Ishikawa (cell line): ENCODE measurements around the gene KLHL25.

Source experiments
- CEBPB ChIP-seq: IDR thresholded peaks from 2 replicates; pipeline ENCODE4 v1.6.1; 2012
- CREB1 ChIP-seq: IDR thresholded peaks from 2 replicates; pipeline ENCODE4 v1.6.1; 2012; ENCODE audit warnings: low read depth
- EGR1 ChIP-seq: IDR thresholded peaks from 2 replicates; pipeline ENCODE4 v1.6.1; 2012
- EP300 ChIP-seq: IDR thresholded peaks from 2 replicates; pipeline ENCODE4 v1.6.1; 2012; ENCODE audit warnings: borderline replicate concordance
- FOXM1 ChIP-seq: IDR thresholded peaks from 2 replicates; pipeline ENCODE4 v1.6.1; 2012; ENCODE audit warnings: low read depth, borderline replicate concordance
- MAX ChIP-seq: IDR thresholded peaks from 2 replicates; pipeline ENCODE4 v1.6.1; 2012
- NFIC ChIP-seq: IDR thresholded peaks from 2 replicates; pipeline ENCODE4 v1.6.1; 2012
- RAD21 ChIP-seq: IDR thresholded peaks from 2 replicates; pipeline ENCODE4 v1.6.1; 2012; ENCODE audit warnings: low read depth
- REST ChIP-seq: IDR thresholded peaks from 2 replicates; pipeline ENCODE4 v1.6.1; 2012; ENCODE audit warnings: low read depth, mild to moderate bottlenecking
- TAF1 ChIP-seq: IDR thresholded peaks from 2 replicates; pipeline ENCODE4 v1.6.1; 2012; ENCODE audit warnings: low read depth, mild to moderate bottlenecking
- TCF12 ChIP-seq: IDR thresholded peaks from 2 replicates; pipeline ENCODE4 v1.6.1; 2012; ENCODE audit warnings: low read depth
- TEAD4 ChIP-seq: IDR thresholded peaks from 2 replicates; pipeline ENCODE4 v1.6.1; 2012
- USF1 ChIP-seq: IDR thresholded peaks from 2 replicates; pipeline ENCODE4 v1.6.1; 2012
- YY1 ChIP-seq: IDR thresholded peaks from 2 replicates; pipeline ENCODE4 v1.6.1; 2012; ENCODE audit warnings: low read depth
- ZBTB7A ChIP-seq: IDR thresholded peaks from 2 replicates; pipeline ENCODE4 v1.6.1; 2012; ENCODE audit warnings: low read depth

Gene KLHL25

GRCh38 chr15:85723960-85724945, 70.5 kb downstream of the KLHL25 start:
- TF ChIP-seq TAF1: no peak
- TF ChIP-seq EGR1: no peak
- TF ChIP-seq RAD21: no peak
- no peak for TF ChIP-seq USF1
- TF ChIP-seq MAX: no peak
- no peak for TF ChIP-seq YY1
- no peak for TF ChIP-seq TCF12
- no peak for TF ChIP-seq TEAD4
- TF ChIP-seq NFIC: no peak
- no peak for TF ChIP-seq REST
- no peak for TF ChIP-seq ZBTB7A
- no peak for TF ChIP-seq CEBPB
- no peak for TF ChIP-seq FOXM1
- no peak for TF ChIP-seq EP300
- no peak for TF ChIP-seq CREB1

GRCh38 chr15:85722374-85723152, 72.2 kb downstream of the KLHL25 start:
- no peak for TF ChIP-seq REST
- TF ChIP-seq TAF1: no peak

GRCh38 chr15:85718981-85719380, 75.7 kb downstream of the KLHL25 start:
- TF ChIP-seq TAF1 (no peak), EP300 (no peak), USF1 (no peak), CREB1 (no peak), EGR1 (no peak), NFIC (no peak), TCF12 (no peak), YY1 (no peak), ZBTB7A (no peak), FOXM1 (no peak), MAX (no peak), RAD21 (no peak), TEAD4 (no peak), CEBPB (no peak), REST (no peak)

GRCh38 chr15:85718271-85718971, 76.3 kb downstream of the KLHL25 start:
- TF ChIP-seq YY1 (no peak), CREB1 (no peak), ZBTB7A (no peak), RAD21 (no peak), TAF1 (no peak), MAX (no peak), TCF12 (no peak), TEAD4 (no peak), REST (no peak), EP300 (no peak), CEBPB (no peak)
